H9 (cell line): Measurements from ENCODE around the gene RANBP9. TPM values are rescaled to one million over a fixed set of nuclear protein-coding genes. Genes with fewer than 3 reads are reported as not detected.

Experiments
- DNase-seq: peaks from one replicate; pipeline ENCODE4 v3.0.0-alpha.2; 2017
- H2AFZ ChIP-seq: one replicate; pipeline ENCODE4 v1.6.1; 2013; ENCODE audit warnings: mild to moderate bottlenecking, low read length, control low read depth, moderate library complexity
- H2AK5ac ChIP-seq: 2 replicates; pipeline ENCODE4 v1.6.1; 2013; ENCODE audit warnings: low read length, control low read depth, mixed read lengths; ENCODE audit not compliant: insufficient read length
- H2BK120ac ChIP-seq: one replicate; pipeline ENCODE4 v1.6.1; 2013; ENCODE audit warnings: low read depth, mild to moderate bottlenecking, low read length, control low read depth, inconsistent platforms; ENCODE audit not compliant: poor library complexity, severe bottlenecking
- H2BK12ac ChIP-seq: 2 replicates; pipeline ENCODE4 v1.6.1; 2013; ENCODE audit warnings: low read length, control low read depth, mixed read lengths, low read depth; ENCODE audit not compliant: insufficient read length
- H2BK15ac ChIP-seq: 2 replicates; pipeline ENCODE4 v1.6.1; 2013; ENCODE audit warnings: low read depth, low read length, control low read depth
- H2BK20ac ChIP-seq: one replicate; pipeline ENCODE4 v1.6.1; 2013; ENCODE audit warnings: low read depth, mild to moderate bottlenecking, low read length, control low read depth, inconsistent platforms; ENCODE audit not compliant: poor library complexity, severe bottlenecking
- H2BK5ac ChIP-seq: 2 replicates; pipeline ENCODE4 v1.6.1; 2013; ENCODE audit warnings: low read length, control low read depth, mixed read lengths; ENCODE audit not compliant: insufficient read length
- H3K14ac ChIP-seq: 2 replicates; pipeline ENCODE4 v1.6.1; 2013; ENCODE audit warnings: low read length, control low read depth; ENCODE audit not compliant: insufficient read depth
- H3K18ac ChIP-seq: 2 replicates; pipeline ENCODE4 v1.6.1; 2013; ENCODE audit warnings: low read depth, mild to moderate bottlenecking, mixed read lengths, low read length, control low read depth; ENCODE audit not compliant: insufficient read length
- H3K23ac ChIP-seq: 2 replicates; pipeline ENCODE4 v1.6.1; 2013; ENCODE audit warnings: low read length, control low read depth, mixed read lengths, low read depth; ENCODE audit not compliant: insufficient read length
- H3K23me2 ChIP-seq: 2 replicates; pipeline ENCODE4 v1.6.1; 2013; ENCODE audit warnings: low read depth, mild to moderate bottlenecking, mixed read lengths, low read length, control low read depth; ENCODE audit not compliant: insufficient read length, poor library complexity, severe bottlenecking
- H3K27ac ChIP-seq: 2 replicates; pipeline ENCODE4 v1.5.1; 2013; ENCODE audit warnings: low read length, control low read depth, mixed read lengths, low read depth; ENCODE audit not compliant: insufficient read length
- H3K27me3 ChIP-seq: 2 replicates; pipeline ENCODE4 v1.6.1; 2013; ENCODE audit warnings: low read length, control low read depth, inconsistent platforms; ENCODE audit not compliant: insufficient read depth
- H3K4ac ChIP-seq: 2 replicates; pipeline ENCODE4 v1.6.1; 2013; ENCODE audit warnings: low read depth, mild to moderate bottlenecking, control low read depth, inconsistent platforms, low read length, moderate library complexity
- H3K4me1 ChIP-seq: 2 replicates; pipeline ENCODE4 v1.6.1; 2013; ENCODE audit warnings: low read length, control low read depth, inconsistent platforms; ENCODE audit not compliant: insufficient read depth
- H3K4me2 ChIP-seq: 2 replicates; pipeline ENCODE4 v1.6.1; 2013; ENCODE audit warnings: low read length, control low read depth, mixed read lengths; ENCODE audit not compliant: insufficient read length, insufficient read depth
- H3K56ac ChIP-seq: 2 replicates; pipeline ENCODE4 v1.6.1; 2013; ENCODE audit warnings: low read depth, mild to moderate bottlenecking, mixed read lengths, low read length, control low read depth; ENCODE audit not compliant: insufficient read length
- H3K79me1 ChIP-seq: 2 replicates; pipeline ENCODE4 v1.6.1; 2013; ENCODE audit warnings: low read depth, mild to moderate bottlenecking, moderate library complexity, low read length, control low read depth, inconsistent platforms; ENCODE audit not compliant: insufficient read depth, poor library complexity, severe bottlenecking
- H3K79me2 ChIP-seq: 2 replicates; pipeline ENCODE4 v1.6.1; 2013; ENCODE audit warnings: low read length, control low read depth, inconsistent platforms; ENCODE audit not compliant: insufficient read depth
- H3K9ac ChIP-seq: 2 replicates; pipeline ENCODE4 v1.6.1; 2013; ENCODE audit warnings: low read length, control low read depth, mixed read lengths; ENCODE audit not compliant: insufficient read length; ENCODE audit errors: extremely low read depth
- H3K9me3 ChIP-seq: one replicate; pipeline ENCODE4 v1.6.1; 2013; ENCODE audit warnings: low read depth, low read length, inconsistent platforms; ENCODE audit not compliant: control insufficient read depth
- H3T11ph ChIP-seq: one replicate; pipeline ENCODE4 v1.6.1; 2013; ENCODE audit warnings: mild to moderate bottlenecking, low read length, control low read depth, inconsistent platforms
- H4K20me1 ChIP-seq: one replicate; pipeline ENCODE4 v1.6.1; 2013; ENCODE audit not compliant: control insufficient read depth, insufficient read length, insufficient read depth
- H4K5ac ChIP-seq: 2 replicates; pipeline ENCODE4 v1.6.1; 2013; ENCODE audit warnings: low read depth, mild to moderate bottlenecking, mixed read lengths, low read length, control low read depth; ENCODE audit not compliant: insufficient read length
- H4K8ac ChIP-seq: replicated peaks from 2 replicates; pipeline ENCODE4 v1.6.1; 2013; ENCODE audit warnings: low read length, control low read depth, mixed read lengths, low read depth; ENCODE audit not compliant: insufficient read length
- H4K91ac ChIP-seq: 2 replicates; pipeline ENCODE4 v1.6.1; 2013; ENCODE audit warnings: low read depth, mild to moderate bottlenecking, moderate library complexity, mixed read lengths, low read length, control low read depth; ENCODE audit not compliant: insufficient read length
- H3K27ac Mint-ChIP-seq, 3 experiments: 2 replicates in 2 of 3; 3 replicates in 1 of 3; pipeline ENCODE4 v1.8.0; 2020 to 2021; ENCODE audit warnings: mixed read lengths in 3 of 3, mild to moderate bottlenecking in 1 of 3, moderate library complexity in 1 of 3
- H3K27me3 Mint-ChIP-seq: 2 replicates; pipeline ENCODE4 v1.8.0; 2021; ENCODE audit warnings: low read depth, mild to moderate bottlenecking, moderate library complexity, mixed read lengths
- H3K36me3 Mint-ChIP-seq, 3 experiments: 2 replicates in 2 of 3; 3 replicates in 1 of 3; pipeline ENCODE4 v1.8.0; 2020 to 2021; ENCODE audit warnings: low read depth in 3 of 3, mixed read lengths in 3 of 3; ENCODE audit not compliant: insufficient read depth in 1 of 3
- H3K4me1 Mint-ChIP-seq, 2 experiments: 2 replicates each; pipeline ENCODE4 v1.8.0; 2020; ENCODE audit warnings: mixed read lengths in 2 of 2
- H3K4me3 Mint-ChIP-seq, 2 experiments: 2 replicates in 1 of 2; 3 replicates in 1 of 2; pipeline ENCODE4 v1.8.0; 2020 to 2021; ENCODE audit warnings: mild to moderate bottlenecking in 2 of 2, mixed read lengths in 2 of 2, moderate library complexity in 1 of 2
- H3K9me3 Mint-ChIP-seq, 2 experiments: 2 replicates in 1 of 2; 3 replicates in 1 of 2; pipeline ENCODE4 v1.8.0; 2020; ENCODE audit warnings: mild to moderate bottlenecking in 2 of 2, mixed read lengths in 2 of 2, moderate library complexity in 1 of 2
- CTCF ChIP-seq: fragments of 200-600 bp; sonication (generic); conservative IDR thresholded peaks from 3 replicates; pipeline ENCODE4 v1.8.0; 2021; ENCODE audit warnings: antibody characterized with exemption, mild to moderate bottlenecking
- total RNA-seq: library from RNA; stranded (reverse); gene quantifications from 2 replicates; pipeline ENCODE4 v1.2.1, GENCODE V29; 2021

Gene RANBP9
- total RNA-seq, 1 experiment from 2014 or later: 37.2 TPM

DNA sequence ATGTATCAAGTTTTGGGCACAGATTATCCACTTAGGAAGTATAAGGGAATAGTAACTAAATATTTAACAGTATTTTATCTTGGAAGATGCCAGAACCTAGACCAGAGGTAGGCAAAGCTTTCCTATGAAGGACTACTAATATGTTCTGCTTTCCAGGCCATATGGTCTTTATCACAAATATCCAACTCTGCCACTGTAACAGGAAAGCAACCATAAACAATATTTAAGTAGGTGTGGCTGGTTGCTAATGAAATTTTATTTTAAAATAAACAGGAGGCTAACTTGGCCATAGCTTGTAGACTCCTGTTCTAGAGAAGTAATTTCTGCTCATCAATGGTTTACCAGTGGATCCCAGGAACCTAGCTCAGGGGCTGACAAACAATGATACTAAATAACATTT, 57.1 kb downstream of the RANBP9 start:
- Histone ChIP-seq H3K27me3 (no peaks in the 10 kb centered on the region), H3K79me2 (no peaks in the 10 kb centered on the region), H3K9ac (no peak overlapping the region), H3K23ac (no peak overlapping the region), H3T11ph (no peak overlapping the region), H3K79me1 (no peaks in the 10 kb centered on the region), H3K4ac (no peak overlapping the region), H2AFZ (no peak overlapping the region), H2BK20ac (no peak overlapping the region), H2AK5ac (no peak overlapping the region), H4K5ac (no peak overlapping the region), H3K23me2 (no peaks in the 10 kb centered on the region), H3K14ac (no peak overlapping the region), H2BK12ac (no peak overlapping the region), H3K27ac (no peak overlapping the region), H4K20me1 (no peaks in the 10 kb centered on the region), H3K4me1 (no peaks in the 10 kb centered on the region), H2BK120ac (no peak overlapping the region), H4K91ac (no peak overlapping the region), H4K8ac (no peak overlapping the region), H2BK5ac (no peak overlapping the region), H3K56ac (no peak overlapping the region), H3K18ac (no peak overlapping the region), H2BK15ac (no peak overlapping the region), H3K4me2 (no peak overlapping the region), H3K9me3 (no peaks in the 10 kb centered on the region)
- Mint-ChIP-seq H3K36me3 (peaks cover 3 to 6% (median 5%) of the 10 kb centered on the region in 3 experiments; a peak in 4 of 7 replicates), H3K4me3 (no peak overlapping the region), H3K27ac (no peak overlapping the region), H3K4me1 (peaks cover 4 to 8% of the 10 kb centered on the region in 2 experiments), H3K9me3 (no peaks in the 10 kb centered on the region), H3K27me3 (no peaks in the 10 kb centered on the region)
- TF ChIP-seq CTCF: no peak
- DNase-seq: no peak
